K562 (cell line): ENCODE data around the gene TIMM50. TPM values are rescaled to one million over a fixed set of nuclear protein-coding genes. Genes with fewer than 3 reads are reported as not detected.
A peak's percentile ranks its signal among the peaks of the same experiment; 100 is the strongest.

Experiments used
- BCOR ChIP-seq: fragments of 450-650 bp; IDR thresholded peaks from 2 replicates; pipeline ENCODE4 v1.6.1; 2016
- EWSR1 ChIP-seq: fragments of 450-650 bp; IDR thresholded peaks from 2 replicates; pipeline ENCODE4 v1.6.1; 2018; ENCODE audit warnings: borderline replicate concordance, mild to moderate bottlenecking, low read depth, moderate library complexity; ENCODE audit not compliant: partially characterized antibody
- HDAC2 ChIP-seq: fragments of 450-650 bp; IDR thresholded peaks from 2 replicates; pipeline ENCODE4 v1.6.1; 2016; ENCODE audit warnings: mild to moderate bottlenecking
- HMGN3 ChIP-seq: IDR thresholded peaks from 2 replicates; pipeline ENCODE4 v1.6.1; 2011; ENCODE audit warnings: borderline replicate concordance, low read depth, mild to moderate bottlenecking, mixed read lengths, low read length; ENCODE audit not compliant: insufficient read length; ENCODE audit errors: extremely low read depth
- KAT2B ChIP-seq: IDR thresholded peaks from one replicate; pipeline ENCODE4 v1.6.1; 2012; ENCODE audit warnings: low read depth, mild to moderate bottlenecking, control low read depth, inconsistent platforms, low read length, moderate library complexity
- LCOR ChIP-seq: sonication (generic); formaldehyde crosslinking; IDR thresholded peaks from 2 replicates; pipeline ENCODE4 v1.8.0; 2022; ENCODE audit warnings: mild to moderate bottlenecking, missing genetic modification reagents
- MAFG ChIP-seq: fragments of 450-650 bp; conservative IDR thresholded peaks from 2 replicates; pipeline ENCODE4 v1.6.1; 2016; ENCODE audit warnings: missing genetic modification characterization, missing compliant biosample characterization
- MXI1 ChIP-seq: IDR thresholded peaks from 2 replicates; pipeline ENCODE4 v1.6.1; 2011; ENCODE audit warnings: low read depth, mild to moderate bottlenecking, improper control_type of control experiment, low read length
- MYBL2 ChIP-seq, 2 experiments: fragments of 450-650 bp in 1 of 2; sonication (generic) in 1 of 2; formaldehyde crosslinking in 1 of 2; IDR thresholded peaks; 2 replicates each; pipeline versions ENCODE4 v1.6.1 to v1.8.1; 2017 to 2022; ENCODE audit warnings: borderline replicate concordance in 1 of 2, inconsistent platforms in 1 of 2, low read depth in 1 of 2, mild to moderate bottlenecking in 1 of 2, missing genetic modification reagents in 1 of 2, moderate library complexity in 1 of 2
- NCOA2 ChIP-seq, 2 experiments: fragments of 450-650 bp; IDR thresholded peaks; 2 replicates each; pipeline ENCODE4 v1.6.1; 2018; ENCODE audit warnings: mild to moderate bottlenecking in 2 of 2, moderate library complexity in 1 of 2; ENCODE audit not compliant: partially characterized antibody in 2 of 2
- PCBP1 ChIP-seq: fragments of 200-400 bp; formaldehyde crosslinking; IDR thresholded peaks from 2 replicates; pipeline ENCODE4 v1.6.1; 2018; ENCODE audit warnings: mild to moderate bottlenecking, low read depth, low read length; ENCODE audit not compliant: poor library complexity, severe bottlenecking
- PHF21A ChIP-seq: fragments of 450-650 bp; IDR thresholded peaks from 2 replicates; pipeline ENCODE4 v1.6.1; 2017; ENCODE audit warnings: low read depth, borderline replicate concordance
- ZKSCAN1 ChIP-seq: fragments of 150-350 bp; IDR thresholded peaks from 2 replicates; pipeline ENCODE4 v1.6.1; 2016; ENCODE audit warnings: low read depth, low read length
- ZNF436 ChIP-seq: fragments of 250-450, 450-650 bp; sonication (Bioruptor Pico); formaldehyde crosslinking; IDR thresholded peaks from 2 replicates; pipeline ENCODE4 v1.7.0; 2020; ENCODE audit warnings: mild to moderate bottlenecking
- polyA plus RNA-seq, 8 experiments: library from polyadenylated mRNA; depleted of rRNA in 4 of 8; stranded (reverse) in 5 of 8; unstranded in 3 of 8; fragments of >200 nt; fragmentation: Nextera tagmentation in 2 of 8; fragmentation: Illumina TruSeq in 1 of 8; extraction: Ambion mirVana in 2 of 8; extraction: Trizol in 1 of 8; gene quantifications; 2 replicates each; pipeline versions ENCODE4 v1.2.1 to v1.2.3, GENCODE V29; 2011 to 2014; ENCODE audit warnings: inconsistent platforms in 1 of 8, missing spikeins in 1 of 8
- total RNA-seq, 7 experiments: library from RNA; depleted of rRNA in 6 of 7; stranded (reverse); fragments of >200 nt in 6 of 7; fragmentation: Illumina TruSeq in 2 of 7; extraction: Trizol in 2 of 7; gene quantifications; 2 replicates each; pipeline versions ENCODE4 v1.2.1 to v1.2.3, GENCODE V29; 2011 to 2021; ENCODE audit warnings: low replicate concordance in 1 of 7
- TF ChIP-seq, protein P1 (sequence below): fragments of 450-650 bp; IDR thresholded peaks from 2 replicates; pipeline ENCODE4 v1.7.1; 2018; ENCODE audit warnings: mild to moderate bottlenecking, low read depth; ENCODE audit not compliant: partially characterized antibody
- TF ChIP-seq, protein P2 (sequence below): sonication (generic); formaldehyde crosslinking; IDR thresholded peaks from 2 replicates; pipeline ENCODE4 v1.8.0; 2022; ENCODE audit warnings: missing genetic modification reagents, mild to moderate bottlenecking, moderate library complexity, borderline replicate concordance
- TF ChIP-seq, protein P3 (sequence below), 2 experiments: fragments of 150-350 bp in 1 of 2; IDR thresholded peaks; 2 replicates each; pipeline ENCODE4 v1.6.1; 2012 to 2016; ENCODE audit warnings: low read depth in 2 of 2, low read length in 2 of 2, mild to moderate bottlenecking in 1 of 2, moderate library complexity in 1 of 2
- TF ChIP-seq, protein P4 (sequence below): fragments of 450-650 bp; formaldehyde crosslinking; IDR thresholded peaks from 2 replicates; pipeline ENCODE4 v1.4.0; 2022; ENCODE audit warnings: missing genetic modification characterization

The TIMM50 gene
- total and polyA plus RNA-seq, 9 of the 15 experiments (the other 6 are each of a cell fraction or from before 2014, with no cell fraction given): 28.3 to 221 (median 170) TPM

DNA sequence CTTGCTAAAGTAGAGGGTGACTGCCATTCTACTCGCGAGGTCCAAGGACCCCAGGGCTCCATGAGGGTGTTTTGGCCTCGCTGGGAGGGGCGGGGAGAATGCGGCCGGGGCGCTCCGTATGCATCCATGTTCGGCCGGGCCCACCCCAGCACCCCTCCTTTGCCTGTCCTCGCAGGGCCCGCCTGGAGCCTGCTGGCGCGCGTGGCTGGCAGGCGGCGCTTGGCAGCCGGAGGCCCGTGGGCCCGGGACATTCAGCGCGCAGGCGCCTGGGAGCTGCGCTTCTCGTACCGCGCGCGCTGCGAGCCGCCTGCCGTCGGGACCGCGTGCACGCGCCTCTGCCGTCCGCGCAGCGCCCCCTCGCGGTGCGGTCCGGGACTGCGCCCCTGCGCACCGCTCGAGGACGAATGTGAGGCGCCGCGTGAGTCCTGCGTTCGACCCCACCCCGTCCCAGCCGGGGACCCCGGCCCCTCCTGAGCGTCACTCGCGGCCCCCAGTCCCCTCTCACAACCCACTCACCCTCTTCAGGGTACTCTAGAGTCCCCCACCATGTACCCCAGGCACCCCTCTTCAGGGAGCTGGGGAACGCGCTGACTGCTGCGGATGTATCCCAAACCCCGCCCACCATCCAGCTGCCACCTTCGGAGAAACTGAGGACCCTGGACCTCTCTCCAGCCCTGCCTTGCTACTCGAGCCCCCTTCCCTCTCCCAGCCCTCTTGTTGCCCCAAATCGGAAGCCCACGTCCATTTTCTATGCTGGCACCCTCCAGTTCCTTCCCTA, 22.2 kb downstream of the TIMM50 start (continued):
- TF ChIP-seq, protein P1, sequence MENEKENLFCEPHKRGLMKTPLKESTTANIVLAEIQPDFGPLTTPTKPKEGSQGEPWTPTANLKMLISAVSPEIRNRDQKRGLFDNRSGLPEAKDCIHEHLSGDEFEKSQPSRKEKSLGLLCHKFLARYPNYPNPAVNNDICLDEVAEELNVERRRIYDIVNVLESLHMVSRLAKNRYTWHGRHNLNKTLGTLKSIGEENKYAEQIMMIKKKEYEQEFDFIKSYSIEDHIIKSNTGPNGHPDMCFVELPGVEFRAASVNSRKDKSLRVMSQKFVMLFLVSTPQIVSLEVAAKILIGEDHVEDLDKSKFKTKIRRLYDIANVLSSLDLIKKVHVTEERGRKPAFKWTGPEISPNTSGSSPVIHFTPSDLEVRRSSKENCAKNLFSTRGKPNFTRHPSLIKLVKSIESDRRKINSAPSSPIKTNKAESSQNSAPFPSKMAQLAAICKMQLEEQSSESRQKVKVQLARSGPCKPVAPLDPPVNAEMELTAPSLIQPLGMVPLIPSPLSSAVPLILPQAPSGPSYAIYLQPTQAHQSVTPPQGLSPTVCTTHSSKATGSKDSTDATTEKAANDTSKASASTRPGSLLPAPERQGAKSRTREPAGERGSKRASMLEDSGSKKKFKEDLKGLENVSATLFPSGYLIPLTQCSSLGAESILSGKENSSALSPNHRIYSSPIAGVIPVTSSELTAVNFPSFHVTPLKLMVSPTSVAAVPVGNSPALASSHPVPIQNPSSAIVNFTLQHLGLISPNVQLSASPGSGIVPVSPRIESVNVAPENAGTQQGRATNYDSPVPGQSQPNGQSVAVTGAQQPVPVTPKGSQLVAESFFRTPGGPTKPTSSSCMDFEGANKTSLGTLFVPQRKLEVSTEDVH: no peak
- no peak for TF ChIP-seq PCBP1
- TF ChIP-seq PHF21A: no peak
- no peak for TF ChIP-seq EWSR1
- TF ChIP-seq, protein P2, sequence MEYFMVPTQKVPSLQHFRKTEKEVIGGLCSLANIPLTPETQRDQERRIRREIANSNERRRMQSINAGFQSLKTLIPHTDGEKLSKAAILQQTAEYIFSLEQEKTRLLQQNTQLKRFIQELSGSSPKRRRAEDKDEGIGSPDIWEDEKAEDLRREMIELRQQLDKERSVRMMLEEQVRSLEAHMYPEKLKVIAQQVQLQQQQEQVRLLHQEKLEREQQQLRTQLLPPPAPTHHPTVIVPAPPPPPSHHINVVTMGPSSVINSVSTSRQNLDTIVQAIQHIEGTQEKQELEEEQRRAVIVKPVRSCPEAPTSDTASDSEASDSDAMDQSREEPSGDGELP: peak; percentile 76
- TF ChIP-seq HDAC2: no peak
- TF ChIP-seq MXI1: 0 out of 2 replicates have a peak, but pooled peaks have one; percentile 7
- no peak for TF ChIP-seq HMGN3
- 0 out of 2 replicates have a peak, but pooled peaks have one; percentile 68 for TF ChIP-seq LCOR (CRISPR knock-in tag)
- TF ChIP-seq NCOA2 (IDR thresholded peaks at IDR 0.05; ENCODE audit: partially characterized antibody in 2 of 2): no peak
- TF ChIP-seq ZNF436 (CRISPR knock-in tag): no peak
- TF ChIP-seq MYBL2 (IDR thresholded peaks at IDR 0.05; ENCODE audit: low read depth): no peak
- no peak for TF ChIP-seq MYBL2 (CRISPR knock-in tag; IDR thresholded peaks at IDR 0.05; ENCODE audit: borderline replicate concordance)
- no peak for TF ChIP-seq KAT2B
- TF ChIP-seq BCOR: no peak
- TF ChIP-seq, protein P3, sequence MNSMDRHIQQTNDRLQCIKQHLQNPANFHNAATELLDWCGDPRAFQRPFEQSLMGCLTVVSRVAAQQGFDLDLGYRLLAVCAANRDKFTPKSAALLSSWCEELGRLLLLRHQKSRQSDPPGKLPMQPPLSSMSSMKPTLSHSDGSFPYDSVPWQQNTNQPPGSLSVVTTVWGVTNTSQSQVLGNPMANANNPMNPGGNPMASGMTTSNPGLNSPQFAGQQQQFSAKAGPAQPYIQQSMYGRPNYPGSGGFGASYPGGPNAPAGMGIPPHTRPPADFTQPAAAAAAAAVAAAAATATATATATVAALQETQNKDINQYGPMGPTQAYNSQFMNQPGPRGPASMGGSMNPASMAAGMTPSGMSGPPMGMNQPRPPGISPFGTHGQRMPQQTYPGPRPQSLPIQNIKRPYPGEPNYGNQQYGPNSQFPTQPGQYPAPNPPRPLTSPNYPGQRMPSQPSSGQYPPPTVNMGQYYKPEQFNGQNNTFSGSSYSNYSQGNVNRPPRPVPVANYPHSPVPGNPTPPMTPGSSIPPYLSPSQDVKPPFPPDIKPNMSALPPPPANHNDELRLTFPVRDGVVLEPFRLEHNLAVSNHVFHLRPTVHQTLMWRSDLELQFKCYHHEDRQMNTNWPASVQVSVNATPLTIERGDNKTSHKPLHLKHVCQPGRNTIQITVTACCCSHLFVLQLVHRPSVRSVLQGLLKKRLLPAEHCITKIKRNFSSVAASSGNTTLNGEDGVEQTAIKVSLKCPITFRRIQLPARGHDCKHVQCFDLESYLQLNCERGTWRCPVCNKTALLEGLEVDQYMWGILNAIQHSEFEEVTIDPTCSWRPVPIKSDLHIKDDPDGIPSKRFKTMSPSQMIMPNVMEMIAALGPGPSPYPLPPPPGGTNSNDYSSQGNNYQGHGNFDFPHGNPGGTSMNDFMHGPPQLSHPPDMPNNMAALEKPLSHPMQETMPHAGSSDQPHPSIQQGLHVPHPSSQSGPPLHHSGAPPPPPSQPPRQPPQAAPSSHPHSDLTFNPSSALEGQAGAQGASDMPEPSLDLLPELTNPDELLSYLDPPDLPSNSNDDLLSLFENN (IDR thresholded peaks at IDR 0.05; ENCODE audit: low read depth in 2 of 2, low read length in 2 of 2): no peak
- TF ChIP-seq, protein P4, sequence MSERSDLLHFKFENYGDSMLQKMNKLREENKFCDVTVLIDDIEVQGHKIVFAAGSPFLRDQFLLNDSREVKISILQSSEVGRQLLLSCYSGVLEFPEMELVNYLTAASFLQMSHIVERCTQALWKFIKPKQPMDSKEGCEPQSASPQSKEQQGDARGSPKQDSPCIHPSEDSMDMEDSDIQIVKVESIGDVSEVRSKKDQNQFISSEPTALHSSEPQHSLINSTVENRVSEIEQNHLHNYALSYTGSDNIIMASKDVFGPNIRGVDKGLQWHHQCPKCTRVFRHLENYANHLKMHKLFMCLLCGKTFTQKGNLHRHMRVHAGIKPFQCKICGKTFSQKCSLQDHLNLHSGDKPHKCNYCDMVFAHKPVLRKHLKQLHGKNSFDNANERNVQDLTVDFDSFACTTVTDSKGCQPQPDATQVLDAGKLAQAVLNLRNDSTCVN (CRISPR knock-in tag): no peak
- no peak for TF ChIP-seq MAFG
- no peak; the same call in 1 of the 2 replicates for TF ChIP-seq ZKSCAN1
